SK-N-SH (cell line): ENCODE data around the gene MBIP.
"Not testable (repeated sequence)": the region's sequence is repeated elsewhere in the genome, so short reads cannot be mapped to it uniquely, and the experiment has no call there.

ENCODE experiments used
- EZH2phosphoT487 ChIP-seq: fragments of 200-600 bp; sonication (generic); IDR thresholded peaks from 2 replicates; pipeline ENCODE4 v1.6.1; 2017; ENCODE audit warnings: low read depth, mixed run types, mild to moderate bottlenecking, antibody characterized with exemption, moderate library complexity, borderline replicate concordance
- FOXM1 ChIP-seq: IDR thresholded peaks from 2 replicates; pipeline ENCODE4 v1.4.0; 2012; ENCODE audit warnings: low read depth, mild to moderate bottlenecking
- JUND ChIP-seq: IDR thresholded peaks from 2 replicates; pipeline ENCODE4 v1.4.0; 2012
- MXI1 ChIP-seq: IDR thresholded peaks from 2 replicates; pipeline ENCODE4 v1.6.1; 2012; ENCODE audit warnings: mild to moderate bottlenecking, low read depth, low read length, improper control_type of control experiment
- POLR2AphosphoS5 ChIP-seq: IDR thresholded peaks from 2 replicates; pipeline ENCODE4 v1.6.1; 2012; ENCODE audit warnings: low read depth, low read length
- RAD21 ChIP-seq: IDR thresholded peaks from 2 replicates; pipeline ENCODE4 v1.6.1; 2012; ENCODE audit warnings: mild to moderate bottlenecking, low read length
- RCOR1 ChIP-seq: fragments of 150-350 bp; IDR thresholded peaks from 2 replicates; pipeline ENCODE4 v1.6.1; 2017; ENCODE audit warnings: antibody characterized with exemption, low read length
- REST ChIP-seq: IDR thresholded peaks from 2 replicates; pipeline ENCODE4 v1.6.1; 2012; ENCODE audit warnings: mild to moderate bottlenecking, low read depth, low read length, moderate library complexity
- RFX5 ChIP-seq: IDR thresholded peaks from 2 replicates; pipeline ENCODE4 v1.6.1; 2012; ENCODE audit warnings: mild to moderate bottlenecking, improper control_type of control experiment, low read length
- SIN3A ChIP-seq: IDR thresholded peaks from 2 replicates; pipeline ENCODE4 v1.6.1; 2012; ENCODE audit warnings: low read depth, mild to moderate bottlenecking, low read length, moderate library complexity, borderline replicate concordance
- SMC3 ChIP-seq: IDR thresholded peaks from 2 replicates; pipeline ENCODE4 v1.6.1; 2012; ENCODE audit warnings: low read depth, low read length, improper control_type of control experiment
- TAF1 ChIP-seq: IDR thresholded peaks from 2 replicates; pipeline ENCODE4 v1.6.1; 2012; ENCODE audit warnings: low read depth, mild to moderate bottlenecking, low read length, moderate library complexity, borderline replicate concordance
- TCF12 ChIP-seq: IDR thresholded peaks from 2 replicates; pipeline ENCODE4 v1.4.0; 2012
- TF ChIP-seq, protein P1 (sequence below): fragments of 200-600 bp; sonication (generic); IDR thresholded peaks from 2 replicates; pipeline ENCODE4 v1.6.1; 2017; ENCODE audit warnings: antibody characterized with exemption, mild to moderate bottlenecking, moderate library complexity

DNA sequence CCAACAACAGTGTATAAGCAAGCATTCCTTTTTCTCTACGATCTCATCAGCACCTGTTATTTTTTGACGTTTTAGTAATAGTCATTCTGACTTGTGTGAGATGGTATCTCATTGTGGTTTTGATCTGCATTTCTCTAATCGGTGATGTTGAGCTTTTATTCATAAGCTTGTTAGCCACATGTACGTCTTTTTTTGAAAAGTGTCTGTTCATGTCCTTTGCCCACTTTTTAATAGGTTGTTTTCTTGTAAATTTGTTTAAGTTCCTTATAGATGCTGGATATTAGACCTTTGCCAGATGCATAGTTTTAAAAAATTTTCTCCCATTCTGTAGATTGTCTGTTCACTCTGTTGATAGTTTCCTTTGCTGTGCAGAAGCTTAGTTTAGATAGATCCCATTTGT, 7.1 kb upstream of the MBIP start:
- TF ChIP-seq, protein P1, sequence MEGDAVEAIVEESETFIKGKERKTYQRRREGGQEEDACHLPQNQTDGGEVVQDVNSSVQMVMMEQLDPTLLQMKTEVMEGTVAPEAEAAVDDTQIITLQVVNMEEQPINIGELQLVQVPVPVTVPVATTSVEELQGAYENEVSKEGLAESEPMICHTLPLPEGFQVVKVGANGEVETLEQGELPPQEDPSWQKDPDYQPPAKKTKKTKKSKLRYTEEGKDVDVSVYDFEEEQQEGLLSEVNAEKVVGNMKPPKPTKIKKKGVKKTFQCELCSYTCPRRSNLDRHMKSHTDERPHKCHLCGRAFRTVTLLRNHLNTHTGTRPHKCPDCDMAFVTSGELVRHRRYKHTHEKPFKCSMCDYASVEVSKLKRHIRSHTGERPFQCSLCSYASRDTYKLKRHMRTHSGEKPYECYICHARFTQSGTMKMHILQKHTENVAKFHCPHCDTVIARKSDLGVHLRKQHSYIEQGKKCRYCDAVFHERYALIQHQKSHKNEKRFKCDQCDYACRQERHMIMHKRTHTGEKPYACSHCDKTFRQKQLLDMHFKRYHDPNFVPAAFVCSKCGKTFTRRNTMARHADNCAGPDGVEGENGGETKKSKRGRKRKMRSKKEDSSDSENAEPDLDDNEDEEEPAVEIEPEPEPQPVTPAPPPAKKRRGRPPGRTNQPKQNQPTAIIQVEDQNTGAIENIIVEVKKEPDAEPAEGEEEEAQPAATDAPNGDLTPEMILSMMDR = not testable (repeated sequence)
- not testable (repeated sequence) for TF ChIP-seq REST, FOXM1, EZH2phosphoT487, JUND, TCF12, TAF1, POLR2AphosphoS5, RFX5, MXI1, RCOR1, SMC3, SIN3A, RAD21
